Measurements from ENCODE around the gene CHKA. TPM values are rescaled to one million over a fixed set of nuclear protein-coding genes. Genes with fewer than 3 reads are reported as not detected.

The CHKA gene
- total and polyA plus RNA-seq, 2 experiments from 2014 or later = 37.1 to 94.4 TPM

- Histone ChIP-seq H3K27me3 (ENCODE audit: insufficient read depth) (no peaks in the 10 kb centered on the region), H3K9me2 (ENCODE audit: insufficient read depth) (no peaks in the 10 kb centered on the region), H2AFZ (no peak overlapping the region), H3K79me2 (replicated peaks; ENCODE audit: insufficient read depth) (no peaks in the 10 kb centered on the region), H3K4me1 (ENCODE audit: insufficient read depth) (peaks cover 3% of the 10 kb centered on the region), H3K36me3 (ENCODE audit: insufficient read depth) (no peaks in the 10 kb centered on the region), H3K27ac (ENCODE audit: low read depth) (no peak overlapping the region), H3K4me3 (no peak overlapping the region), H4K20me1 (replicated peaks; ENCODE audit: insufficient read depth) (no peaks in the 10 kb centered on the region), H3F3A (replicated peaks; ENCODE audit: low read depth) (0 out of 2 replicates have a peak, but pooled peaks cover 4% of the 10 kb centered on the region), H3K4me2 (no peak overlapping the region)
- DNase-seq (ENCODE audit: low spot score) (no peak), ATAC-seq (no peak)
- peaks cover 13% of the 10 kb centered on the region for H3K27me3 Mint-ChIP-seq (ENCODE audit: insufficient read depth, low read depth, poor library complexity)
- TF ChIP-seq ETS1 (IDR thresholded peaks at IDR 0.05) = no peak
- no peak for TF ChIP-seq ZNF114 (CRISPR knock-in tag; IDR thresholded peaks at IDR 0.05)
- TF ChIP-seq EZH2phosphoT487 (IDR thresholded peaks at IDR 0.05; ENCODE audit: unreplicated experiment) = no peak
- TF ChIP-seq NANOG (IDR thresholded peaks at IDR 0.05; ENCODE audit: borderline replicate concordance) = no peak
- TF ChIP-seq JUNB (IDR thresholded peaks at IDR 0.05; ENCODE audit: unreplicated experiment) = no peak
- no peak for TF ChIP-seq POLR2AphosphoS5 (IDR thresholded peaks at IDR 0.05; ENCODE audit: low read depth)
- TF ChIP-seq, protein P1, sequence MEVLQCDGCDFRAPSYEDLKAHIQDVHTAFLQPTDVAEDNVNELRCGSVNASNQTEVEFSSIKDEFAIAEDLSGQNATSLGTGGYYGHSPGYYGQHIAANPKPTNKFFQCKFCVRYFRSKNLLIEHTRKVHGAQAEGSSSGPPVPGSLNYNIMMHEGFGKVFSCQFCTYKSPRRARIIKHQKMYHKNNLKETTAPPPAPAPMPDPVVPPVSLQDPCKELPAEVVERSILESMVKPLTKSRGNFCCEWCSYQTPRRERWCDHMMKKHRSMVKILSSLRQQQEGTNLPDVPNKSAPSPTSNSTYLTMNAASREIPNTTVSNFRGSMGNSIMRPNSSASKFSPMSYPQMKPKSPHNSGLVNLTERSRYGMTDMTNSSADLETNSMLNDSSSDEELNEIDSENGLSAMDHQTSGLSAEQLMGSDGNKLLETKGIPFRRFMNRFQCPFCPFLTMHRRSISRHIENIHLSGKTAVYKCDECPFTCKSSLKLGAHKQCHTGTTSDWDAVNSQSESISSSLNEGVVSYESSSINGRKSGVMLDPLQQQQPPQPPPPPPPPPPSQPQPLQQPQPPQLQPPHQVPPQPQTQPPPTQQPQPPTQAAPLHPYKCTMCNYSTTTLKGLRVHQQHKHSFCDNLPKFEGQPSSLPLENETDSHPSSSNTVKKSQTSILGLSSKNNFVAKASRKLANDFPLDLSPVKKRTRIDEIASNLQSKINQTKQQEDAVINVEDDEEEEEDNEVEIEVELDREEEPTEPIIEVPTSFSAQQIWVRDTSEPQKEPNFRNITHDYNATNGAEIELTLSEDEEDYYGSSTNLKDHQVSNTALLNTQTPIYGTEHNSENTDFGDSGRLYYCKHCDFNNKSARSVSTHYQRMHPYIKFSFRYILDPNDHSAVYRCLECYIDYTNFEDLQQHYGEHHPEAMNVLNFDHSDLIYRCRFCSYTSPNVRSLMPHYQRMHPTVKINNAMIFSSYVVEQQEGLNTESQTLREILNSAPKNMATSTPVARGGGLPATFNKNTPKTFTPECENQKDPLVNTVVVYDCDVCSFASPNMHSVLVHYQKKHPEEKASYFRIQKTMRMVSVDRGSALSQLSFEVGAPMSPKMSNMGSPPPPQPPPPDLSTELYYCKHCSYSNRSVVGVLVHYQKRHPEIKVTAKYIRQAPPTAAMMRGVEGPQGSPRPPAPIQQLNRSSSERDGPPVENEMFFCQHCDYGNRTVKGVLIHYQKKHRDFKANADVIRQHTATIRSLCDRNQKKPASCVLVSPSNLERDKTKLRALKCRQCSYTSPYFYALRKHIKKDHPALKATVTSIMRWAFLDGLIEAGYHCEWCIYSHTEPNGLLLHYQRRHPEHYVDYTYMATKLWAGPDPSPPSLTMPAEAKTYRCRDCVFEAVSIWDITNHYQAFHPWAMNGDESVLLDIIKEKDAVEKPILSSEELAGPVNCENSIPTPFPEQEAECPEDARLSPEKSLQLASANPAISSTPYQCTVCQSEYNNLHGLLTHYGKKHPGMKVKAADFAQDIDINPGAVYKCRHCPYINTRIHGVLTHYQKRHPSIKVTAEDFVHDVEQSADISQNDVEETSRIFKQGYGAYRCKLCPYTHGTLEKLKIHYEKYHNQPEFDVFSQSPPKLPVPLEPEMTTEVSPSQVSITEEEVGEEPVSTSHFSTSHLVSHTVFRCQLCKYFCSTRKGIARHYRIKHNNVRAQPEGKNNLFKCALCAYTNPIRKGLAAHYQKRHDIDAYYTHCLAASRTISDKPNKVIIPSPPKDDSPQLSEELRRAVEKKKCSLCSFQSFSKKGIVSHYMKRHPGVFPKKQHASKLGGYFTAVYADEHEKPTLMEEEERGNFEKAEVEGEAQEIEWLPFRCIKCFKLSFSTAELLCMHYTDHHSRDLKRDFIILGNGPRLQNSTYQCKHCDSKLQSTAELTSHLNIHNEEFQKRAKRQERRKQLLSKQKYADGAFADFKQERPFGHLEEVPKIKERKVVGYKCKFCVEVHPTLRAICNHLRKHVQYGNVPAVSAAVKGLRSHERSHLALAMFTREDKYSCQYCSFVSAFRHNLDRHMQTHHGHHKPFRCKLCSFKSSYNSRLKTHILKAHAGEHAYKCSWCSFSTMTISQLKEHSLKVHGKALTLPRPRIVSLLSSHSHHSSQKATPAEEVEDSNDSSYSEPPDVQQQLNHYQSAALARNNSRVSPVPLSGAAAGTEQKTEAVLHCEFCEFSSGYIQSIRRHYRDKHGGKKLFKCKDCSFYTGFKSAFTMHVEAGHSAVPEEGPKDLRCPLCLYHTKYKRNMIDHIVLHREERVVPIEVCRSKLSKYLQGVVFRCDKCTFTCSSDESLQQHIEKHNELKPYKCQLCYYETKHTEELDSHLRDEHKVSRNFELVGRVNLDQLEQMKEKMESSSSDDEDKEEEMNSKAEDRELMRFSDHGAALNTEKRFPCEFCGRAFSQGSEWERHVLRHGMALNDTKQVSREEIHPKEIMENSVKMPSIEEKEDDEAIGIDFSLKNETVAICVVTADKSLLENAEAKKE (CRISPR knock-in tag; IDR thresholded peaks at IDR 0.05) = no peak
- no peak for TF ChIP-seq EZH2 (IDR thresholded peaks at IDR 0.05; ENCODE audit: low read depth, unreplicated experiment)
- no peak for TF ChIP-seq ZNF331 (CRISPR knock-in tag; IDR thresholded peaks at IDR 0.05; ENCODE audit: low read depth)
- TF ChIP-seq CREB1 (CRISPR knock-in tag; IDR thresholded peaks at IDR 0.05; ENCODE audit: low read depth) = no peak
- TF ChIP-seq REST (IDR thresholded peaks at IDR 0.05; ENCODE audit: unreplicated experiment) = no peak
- no peak for TF ChIP-seq STAT1 (IDR thresholded peaks at IDR 0.05; ENCODE audit: unreplicated experiment)
- no peak for TF ChIP-seq CTCF (conservative IDR thresholded peaks at IDR 0.05; ENCODE audit: low read depth in 2 of 2)
- no peak overlapping the region for H3K27ac Mint-ChIP-seq
- no peak overlapping the region for H3K4me3 Mint-ChIP-seq
- no peaks in the 10 kb centered on the region for H3K36me3 Mint-ChIP-seq (ENCODE audit: low read depth)
- H3K4me1 Mint-ChIP-seq = peaks cover 14% of the 10 kb centered on the region
- no peaks in the 10 kb centered on the region for H3K9me3 Mint-ChIP-seq
These were observed 105.7 kb downstream of the CHKA start for GRCh38 chr11:68015467-68015866.
